GM12864 (cell line): ENCODE results near the gene HLA-A.

Experiments used
- DNase-seq: peaks from one replicate; pipeline ENCODE4 v3.0.0-alpha.2; 2011; ENCODE audit warnings: low read depth
- H3K4me3 ChIP-seq: 2 replicates; pipeline ENCODE4 v1.5.1; 2011; ENCODE audit warnings: mild to moderate bottlenecking, low read depth, low read length, control low read depth
- CTCF ChIP-seq: IDR thresholded peaks from 2 replicates; pipeline ENCODE4 v1.5.1; 2011; ENCODE audit warnings: low read depth, mild to moderate bottlenecking, moderate library complexity, low read length, control low read depth, inconsistent platforms; ENCODE audit errors: missing control alignments

The HLA-A gene

GRCh38 chr6:29945281-29945820 lies 3.0 kb downstream of the HLA-A start:
- TF ChIP-seq CTCF = no peak
- H3K4me3 ChIP-seq = peak overlapping the region; percentile 88
- DNase-seq = no peak

- no peak for DNase-seq
- H3K4me3 ChIP-seq = no peak overlapping the region
- no peak for TF ChIP-seq CTCF
These were observed 4.1 kb downstream of the HLA-A start for GRCh38 chr6:29946223-29947076.

- no peak for DNase-seq
- TF ChIP-seq CTCF = no peak
- no peak overlapping the region for H3K4me3 ChIP-seq
These were observed 5.0 kb downstream of the HLA-A start for GRCh38 chr6:29947077-29947980.

- no peak overlapping the region for H3K4me3 ChIP-seq
- DNase-seq = no peak
- TF ChIP-seq CTCF = no peak
These were observed 5.9 kb downstream of the HLA-A start for GRCh38 chr6:29948277-29948676.

GRCh38 chr6:29949934-29950333 lies 7.6 kb downstream of the HLA-A start:
- H3K4me3 ChIP-seq = no peak overlapping the region
- TF ChIP-seq CTCF = no peak

GRCh38 chr6:29951882-29952281 lies 9.6 kb downstream of the HLA-A start:
- no peak overlapping the region for H3K4me3 ChIP-seq
- no peak for TF ChIP-seq CTCF
- no peak for DNase-seq

More at GRCh38 chr6:29949934-29950333, 7.6 kb downstream of the HLA-A start:
- no peak for DNase-seq
